SK-N-MC (cell line): ENCODE data around the gene CTNNB1.

Experiments used
- EZH2 ChIP-seq: fragments of 200-600 bp; sonication (generic); IDR thresholded peaks from one replicate; pipeline ENCODE4 v1.6.1; 2017; ENCODE audit warnings: antibody characterized with exemption
- POLR2AphosphoS5 ChIP-seq: IDR thresholded peaks from 2 replicates; pipeline ENCODE4 v1.6.1; 2012; ENCODE audit warnings: mild to moderate bottlenecking, low read depth, low read length, borderline replicate concordance

DNA sequence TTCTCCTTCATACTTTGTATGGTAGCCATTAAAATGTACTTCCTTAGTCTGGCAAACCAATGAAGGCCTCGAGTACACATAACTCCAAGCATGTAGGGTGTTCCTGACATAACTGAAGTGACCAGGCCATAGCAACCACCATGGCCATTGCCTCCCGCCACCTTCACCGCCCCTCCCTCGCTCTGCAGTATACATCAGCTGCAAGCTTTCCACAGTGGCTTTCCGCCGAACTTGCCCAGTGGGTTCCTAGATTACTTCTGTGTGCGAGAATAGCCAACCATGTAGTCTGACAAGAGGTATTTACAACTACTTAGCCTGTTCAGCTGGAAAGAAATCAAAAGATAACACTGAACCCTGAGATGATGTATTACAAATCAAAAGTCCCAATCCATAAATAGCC is 3.4 kb upstream of the CTNNB1 start:
- TF ChIP-seq EZH2 (no peak), POLR2AphosphoS5 (no peak)
